PC-3 (cell line): Measurements from ENCODE around the gene UNC119B.

Source experiments
- CTCF ChIP-seq: fragments of 300-600 bp; sonication (generic); conservative IDR thresholded peaks from 2 replicates; pipeline ENCODE4 v1.5.1; 2017; ENCODE audit warnings: antibody characterized with exemption, low read depth, mild to moderate bottlenecking, low read length
- EZH2 ChIP-seq: fragments of 300-600 bp; sonication (generic); IDR thresholded peaks from one replicate; pipeline ENCODE4 v1.6.1; 2017; ENCODE audit warnings: antibody characterized with exemption, mild to moderate bottlenecking, low read length; ENCODE audit not compliant: unreplicated experiment
- EZH2phosphoT487 ChIP-seq: fragments of 300-600 bp; sonication (generic); IDR thresholded peaks from 2 replicates; pipeline ENCODE4 v1.6.1; 2018; ENCODE audit warnings: mild to moderate bottlenecking, antibody characterized with exemption, low read length, borderline replicate concordance

- TF ChIP-seq CTCF (no peak), EZH2 (no peak), EZH2phosphoT487 (no peak)
These were observed 49.5 kb downstream of the UNC119B start for GRCh38 chr12:120759591-120760348.
